ENCODE measurements around the gene SNCB.

DNA sequence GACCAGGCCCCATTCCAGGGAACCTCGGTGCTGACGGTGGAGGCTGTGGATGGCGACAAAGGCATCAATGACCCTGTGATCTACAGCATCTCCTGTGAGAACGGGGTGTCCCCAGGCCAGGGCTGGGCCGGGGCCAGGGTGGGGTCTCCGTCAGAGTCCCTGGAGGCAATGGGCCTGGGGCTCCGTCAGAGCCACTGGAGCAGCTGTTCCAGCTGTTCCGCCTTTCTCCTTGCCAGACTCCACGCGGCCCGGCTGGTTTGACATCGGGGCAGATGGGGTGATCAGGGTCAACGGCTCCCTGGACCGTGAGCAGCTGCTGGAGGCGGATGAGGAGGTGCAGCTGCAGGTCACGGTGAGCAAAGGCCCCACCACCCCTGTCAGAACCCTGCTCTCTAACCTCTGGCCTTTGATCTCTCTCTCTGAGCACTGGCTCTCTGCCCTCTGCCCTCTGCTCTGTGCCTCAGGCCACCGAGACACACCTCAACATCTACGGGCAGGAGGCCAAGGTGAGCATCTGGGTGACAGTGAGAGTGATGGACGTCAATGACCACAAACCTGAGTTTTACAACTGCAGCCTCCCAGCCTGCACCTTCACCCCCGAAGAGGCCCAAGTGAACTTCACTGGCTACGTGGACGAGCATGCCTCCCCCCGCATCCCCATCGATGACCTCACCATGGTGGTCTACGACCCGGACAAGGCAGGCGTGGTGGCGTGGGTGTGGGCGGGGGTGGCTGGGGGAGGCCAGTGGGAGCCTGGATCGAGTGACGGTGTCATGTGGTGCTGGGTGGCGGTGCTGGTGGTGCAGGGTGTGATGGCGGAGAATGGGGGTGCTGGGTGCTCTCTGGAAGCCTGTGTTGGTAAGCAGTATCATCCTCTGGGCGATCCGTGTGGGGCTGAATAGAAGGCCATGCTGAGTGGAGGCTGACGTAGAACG lies 54.6 kb downstream of the SNCB start:
- TF ChIP-seq, protein P1, sequence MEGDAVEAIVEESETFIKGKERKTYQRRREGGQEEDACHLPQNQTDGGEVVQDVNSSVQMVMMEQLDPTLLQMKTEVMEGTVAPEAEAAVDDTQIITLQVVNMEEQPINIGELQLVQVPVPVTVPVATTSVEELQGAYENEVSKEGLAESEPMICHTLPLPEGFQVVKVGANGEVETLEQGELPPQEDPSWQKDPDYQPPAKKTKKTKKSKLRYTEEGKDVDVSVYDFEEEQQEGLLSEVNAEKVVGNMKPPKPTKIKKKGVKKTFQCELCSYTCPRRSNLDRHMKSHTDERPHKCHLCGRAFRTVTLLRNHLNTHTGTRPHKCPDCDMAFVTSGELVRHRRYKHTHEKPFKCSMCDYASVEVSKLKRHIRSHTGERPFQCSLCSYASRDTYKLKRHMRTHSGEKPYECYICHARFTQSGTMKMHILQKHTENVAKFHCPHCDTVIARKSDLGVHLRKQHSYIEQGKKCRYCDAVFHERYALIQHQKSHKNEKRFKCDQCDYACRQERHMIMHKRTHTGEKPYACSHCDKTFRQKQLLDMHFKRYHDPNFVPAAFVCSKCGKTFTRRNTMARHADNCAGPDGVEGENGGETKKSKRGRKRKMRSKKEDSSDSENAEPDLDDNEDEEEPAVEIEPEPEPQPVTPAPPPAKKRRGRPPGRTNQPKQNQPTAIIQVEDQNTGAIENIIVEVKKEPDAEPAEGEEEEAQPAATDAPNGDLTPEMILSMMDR (IDR thresholded peaks at IDR 0.05): no peak
- TF ChIP-seq TP53 (CRISPR knock-in tag; IDR thresholded peaks at IDR 0.05): no peak
- TF ChIP-seq ELF4 (CRISPR knock-in tag; IDR thresholded peaks at IDR 0.05; ENCODE audit: low read depth): no peak
- no peak for TF ChIP-seq SMAD4 (CRISPR knock-in tag; IDR thresholded peaks at IDR 0.05)
- TF ChIP-seq, protein P2, sequence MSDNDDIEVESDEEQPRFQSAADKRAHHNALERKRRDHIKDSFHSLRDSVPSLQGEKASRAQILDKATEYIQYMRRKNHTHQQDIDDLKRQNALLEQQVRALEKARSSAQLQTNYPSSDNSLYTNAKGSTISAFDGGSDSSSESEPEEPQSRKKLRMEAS (CRISPR knock-in tag; IDR thresholded peaks at IDR 0.05): no peak
- TF ChIP-seq RORB (CRISPR knock-in tag; IDR thresholded peaks at IDR 0.05): no peak
- TF ChIP-seq USF2 (CRISPR knock-in tag; IDR thresholded peaks at IDR 0.05): no peak
- TF ChIP-seq CREM (CRISPR knock-in tag; IDR thresholded peaks at IDR 0.05): no peak
- no peak for TF ChIP-seq TCF7 (CRISPR knock-in tag; IDR thresholded peaks at IDR 0.05; ENCODE audit: low read depth)
- TF ChIP-seq, protein P3, sequence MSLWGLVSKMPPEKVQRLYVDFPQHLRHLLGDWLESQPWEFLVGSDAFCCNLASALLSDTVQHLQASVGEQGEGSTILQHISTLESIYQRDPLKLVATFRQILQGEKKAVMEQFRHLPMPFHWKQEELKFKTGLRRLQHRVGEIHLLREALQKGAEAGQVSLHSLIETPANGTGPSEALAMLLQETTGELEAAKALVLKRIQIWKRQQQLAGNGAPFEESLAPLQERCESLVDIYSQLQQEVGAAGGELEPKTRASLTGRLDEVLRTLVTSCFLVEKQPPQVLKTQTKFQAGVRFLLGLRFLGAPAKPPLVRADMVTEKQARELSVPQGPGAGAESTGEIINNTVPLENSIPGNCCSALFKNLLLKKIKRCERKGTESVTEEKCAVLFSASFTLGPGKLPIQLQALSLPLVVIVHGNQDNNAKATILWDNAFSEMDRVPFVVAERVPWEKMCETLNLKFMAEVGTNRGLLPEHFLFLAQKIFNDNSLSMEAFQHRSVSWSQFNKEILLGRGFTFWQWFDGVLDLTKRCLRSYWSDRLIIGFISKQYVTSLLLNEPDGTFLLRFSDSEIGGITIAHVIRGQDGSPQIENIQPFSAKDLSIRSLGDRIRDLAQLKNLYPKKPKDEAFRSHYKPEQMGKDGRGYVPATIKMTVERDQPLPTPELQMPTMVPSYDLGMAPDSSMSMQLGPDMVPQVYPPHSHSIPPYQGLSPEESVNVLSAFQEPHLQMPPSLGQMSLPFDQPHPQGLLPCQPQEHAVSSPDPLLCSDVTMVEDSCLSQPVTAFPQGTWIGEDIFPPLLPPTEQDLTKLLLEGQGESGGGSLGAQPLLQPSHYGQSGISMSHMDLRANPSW (CRISPR knock-in tag; conservative IDR thresholded peaks at IDR 0.05; ENCODE audit: low read depth): no peak
- TF ChIP-seq, protein P4, sequence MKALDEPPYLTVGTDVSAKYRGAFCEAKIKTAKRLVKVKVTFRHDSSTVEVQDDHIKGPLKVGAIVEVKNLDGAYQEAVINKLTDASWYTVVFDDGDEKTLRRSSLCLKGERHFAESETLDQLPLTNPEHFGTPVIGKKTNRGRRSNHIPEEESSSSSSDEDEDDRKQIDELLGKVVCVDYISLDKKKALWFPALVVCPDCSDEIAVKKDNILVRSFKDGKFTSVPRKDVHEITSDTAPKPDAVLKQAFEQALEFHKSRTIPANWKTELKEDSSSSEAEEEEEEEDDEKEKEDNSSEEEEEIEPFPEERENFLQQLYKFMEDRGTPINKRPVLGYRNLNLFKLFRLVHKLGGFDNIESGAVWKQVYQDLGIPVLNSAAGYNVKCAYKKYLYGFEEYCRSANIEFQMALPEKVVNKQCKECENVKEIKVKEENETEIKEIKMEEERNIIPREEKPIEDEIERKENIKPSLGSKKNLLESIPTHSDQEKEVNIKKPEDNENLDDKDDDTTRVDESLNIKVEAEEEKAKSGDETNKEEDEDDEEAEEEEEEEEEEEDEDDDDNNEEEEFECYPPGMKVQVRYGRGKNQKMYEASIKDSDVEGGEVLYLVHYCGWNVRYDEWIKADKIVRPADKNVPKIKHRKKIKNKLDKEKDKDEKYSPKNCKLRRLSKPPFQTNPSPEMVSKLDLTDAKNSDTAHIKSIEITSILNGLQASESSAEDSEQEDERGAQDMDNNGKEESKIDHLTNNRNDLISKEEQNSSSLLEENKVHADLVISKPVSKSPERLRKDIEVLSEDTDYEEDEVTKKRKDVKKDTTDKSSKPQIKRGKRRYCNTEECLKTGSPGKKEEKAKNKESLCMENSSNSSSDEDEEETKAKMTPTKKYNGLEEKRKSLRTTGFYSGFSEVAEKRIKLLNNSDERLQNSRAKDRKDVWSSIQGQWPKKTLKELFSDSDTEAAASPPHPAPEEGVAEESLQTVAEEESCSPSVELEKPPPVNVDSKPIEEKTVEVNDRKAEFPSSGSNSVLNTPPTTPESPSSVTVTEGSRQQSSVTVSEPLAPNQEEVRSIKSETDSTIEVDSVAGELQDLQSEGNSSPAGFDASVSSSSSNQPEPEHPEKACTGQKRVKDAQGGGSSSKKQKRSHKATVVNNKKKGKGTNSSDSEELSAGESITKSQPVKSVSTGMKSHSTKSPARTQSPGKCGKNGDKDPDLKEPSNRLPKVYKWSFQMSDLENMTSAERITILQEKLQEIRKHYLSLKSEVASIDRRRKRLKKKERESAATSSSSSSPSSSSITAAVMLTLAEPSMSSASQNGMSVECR (CRISPR knock-in tag; IDR thresholded peaks at IDR 0.05; ENCODE audit: borderline replicate concordance): no peak
- no peak for TF ChIP-seq ESRRA (CRISPR knock-in tag; IDR thresholded peaks at IDR 0.05; ENCODE audit: borderline replicate concordance)
